GM23338 (cell line): Measurements from ENCODE around the gene SNAP91.

Source experiments
- CREB1 ChIP-seq: fragments of 250-450 bp; sonication (Bioruptor Pico); IDR thresholded peaks from 2 replicates; pipeline ENCODE4 v1.5.0; 2020; ENCODE audit warnings: low read depth, mild to moderate bottlenecking, moderate library complexity
- EZH2 ChIP-seq: fragments of 200-600 bp; sonication (generic); IDR thresholded peaks from one replicate; pipeline ENCODE4 v1.8.0; 2017; ENCODE audit warnings: antibody characterized with exemption, mild to moderate bottlenecking, low read depth; ENCODE audit not compliant: unreplicated experiment
- EZH2phosphoT487 ChIP-seq: fragments of 200-600 bp; sonication (generic); IDR thresholded peaks from one replicate; pipeline ENCODE4 v1.8.1; 2018; ENCODE audit warnings: antibody characterized with exemption; ENCODE audit not compliant: unreplicated experiment
- JUNB ChIP-seq: IDR thresholded peaks from one replicate; pipeline ENCODE4 v1.6.1; 2016; ENCODE audit warnings: antibody characterized with exemption; ENCODE audit not compliant: unreplicated experiment
- POLR2AphosphoS5 ChIP-seq: IDR thresholded peaks from 2 replicates; pipeline ENCODE4 v1.6.1; 2016; ENCODE audit warnings: antibody characterized with exemption, low read depth
- STAT1 ChIP-seq: IDR thresholded peaks from one replicate; pipeline ENCODE4 v1.6.1; 2016; ENCODE audit warnings: antibody characterized with exemption; ENCODE audit not compliant: unreplicated experiment
- ZNF331 ChIP-seq: fragments of 250-450 bp; sonication (Bioruptor Pico); IDR thresholded peaks from 2 replicates; pipeline ENCODE4 v1.5.0; 2020; ENCODE audit warnings: low read depth, mild to moderate bottlenecking, moderate library complexity
- TF ChIP-seq, protein P1 (sequence below): IDR thresholded peaks from one replicate; pipeline ENCODE4 v1.6.1; 2018; ENCODE audit warnings: antibody characterized with exemption; ENCODE audit not compliant: unreplicated experiment
- TF ChIP-seq, protein P2 (sequence below), 2 experiments: fragments of 200-600 bp in 1 of 2; sonication (generic) in 1 of 2; conservative IDR thresholded peaks; 2 replicates each; pipeline versions ENCODE4 v1.5.1 to v1.6.1; 2016 to 2017; ENCODE audit warnings: antibody characterized with exemption in 2 of 2, low read depth in 2 of 2, mild to moderate bottlenecking in 2 of 2, moderate library complexity in 1 of 2
- TF ChIP-seq, protein P3 (sequence below): fragments of 250-450 bp; sonication (Bioruptor Pico); IDR thresholded peaks from 2 replicates; pipeline ENCODE4 v1.5.0; 2020; ENCODE audit warnings: mild to moderate bottlenecking, moderate library complexity

DNA sequence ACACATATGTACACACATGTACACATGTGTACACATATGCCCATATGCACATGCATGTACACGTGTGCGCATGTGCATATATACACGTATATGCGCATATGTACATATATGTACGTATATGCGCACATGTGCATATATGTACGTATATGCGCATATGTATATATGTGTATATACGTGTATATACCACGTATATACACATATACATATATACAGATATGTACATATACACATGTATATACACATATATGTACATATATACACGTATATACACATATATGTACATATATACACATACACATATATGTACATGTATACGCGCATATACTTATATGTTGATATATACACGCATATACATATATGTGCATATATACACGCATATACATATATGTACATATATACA, 8.9 kb upstream of the SNAP91 start:
- TF ChIP-seq, protein P1, sequence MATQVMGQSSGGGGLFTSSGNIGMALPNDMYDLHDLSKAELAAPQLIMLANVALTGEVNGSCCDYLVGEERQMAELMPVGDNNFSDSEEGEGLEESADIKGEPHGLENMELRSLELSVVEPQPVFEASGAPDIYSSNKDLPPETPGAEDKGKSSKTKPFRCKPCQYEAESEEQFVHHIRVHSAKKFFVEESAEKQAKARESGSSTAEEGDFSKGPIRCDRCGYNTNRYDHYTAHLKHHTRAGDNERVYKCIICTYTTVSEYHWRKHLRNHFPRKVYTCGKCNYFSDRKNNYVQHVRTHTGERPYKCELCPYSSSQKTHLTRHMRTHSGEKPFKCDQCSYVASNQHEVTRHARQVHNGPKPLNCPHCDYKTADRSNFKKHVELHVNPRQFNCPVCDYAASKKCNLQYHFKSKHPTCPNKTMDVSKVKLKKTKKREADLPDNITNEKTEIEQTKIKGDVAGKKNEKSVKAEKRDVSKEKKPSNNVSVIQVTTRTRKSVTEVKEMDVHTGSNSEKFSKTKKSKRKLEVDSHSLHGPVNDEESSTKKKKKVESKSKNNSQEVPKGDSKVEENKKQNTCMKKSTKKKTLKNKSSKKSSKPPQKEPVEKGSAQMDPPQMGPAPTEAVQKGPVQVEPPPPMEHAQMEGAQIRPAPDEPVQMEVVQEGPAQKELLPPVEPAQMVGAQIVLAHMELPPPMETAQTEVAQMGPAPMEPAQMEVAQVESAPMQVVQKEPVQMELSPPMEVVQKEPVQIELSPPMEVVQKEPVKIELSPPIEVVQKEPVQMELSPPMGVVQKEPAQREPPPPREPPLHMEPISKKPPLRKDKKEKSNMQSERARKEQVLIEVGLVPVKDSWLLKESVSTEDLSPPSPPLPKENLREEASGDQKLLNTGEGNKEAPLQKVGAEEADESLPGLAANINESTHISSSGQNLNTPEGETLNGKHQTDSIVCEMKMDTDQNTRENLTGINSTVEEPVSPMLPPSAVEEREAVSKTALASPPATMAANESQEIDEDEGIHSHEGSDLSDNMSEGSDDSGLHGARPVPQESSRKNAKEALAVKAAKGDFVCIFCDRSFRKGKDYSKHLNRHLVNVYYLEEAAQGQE, result no peak
- TF ChIP-seq, protein P2, sequence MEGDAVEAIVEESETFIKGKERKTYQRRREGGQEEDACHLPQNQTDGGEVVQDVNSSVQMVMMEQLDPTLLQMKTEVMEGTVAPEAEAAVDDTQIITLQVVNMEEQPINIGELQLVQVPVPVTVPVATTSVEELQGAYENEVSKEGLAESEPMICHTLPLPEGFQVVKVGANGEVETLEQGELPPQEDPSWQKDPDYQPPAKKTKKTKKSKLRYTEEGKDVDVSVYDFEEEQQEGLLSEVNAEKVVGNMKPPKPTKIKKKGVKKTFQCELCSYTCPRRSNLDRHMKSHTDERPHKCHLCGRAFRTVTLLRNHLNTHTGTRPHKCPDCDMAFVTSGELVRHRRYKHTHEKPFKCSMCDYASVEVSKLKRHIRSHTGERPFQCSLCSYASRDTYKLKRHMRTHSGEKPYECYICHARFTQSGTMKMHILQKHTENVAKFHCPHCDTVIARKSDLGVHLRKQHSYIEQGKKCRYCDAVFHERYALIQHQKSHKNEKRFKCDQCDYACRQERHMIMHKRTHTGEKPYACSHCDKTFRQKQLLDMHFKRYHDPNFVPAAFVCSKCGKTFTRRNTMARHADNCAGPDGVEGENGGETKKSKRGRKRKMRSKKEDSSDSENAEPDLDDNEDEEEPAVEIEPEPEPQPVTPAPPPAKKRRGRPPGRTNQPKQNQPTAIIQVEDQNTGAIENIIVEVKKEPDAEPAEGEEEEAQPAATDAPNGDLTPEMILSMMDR (conservative IDR thresholded peaks at IDR 0.05; ENCODE audit: low read depth in 2 of 2), result no peak
- TF ChIP-seq POLR2AphosphoS5 (no peak), EZH2 (no peak), EZH2phosphoT487 (no peak), JUNB (no peak), CREB1 (CRISPR knock-in tag) (no peak), ZNF331 (CRISPR knock-in tag) (no peak), STAT1 (no peak)
- TF ChIP-seq, protein P3, sequence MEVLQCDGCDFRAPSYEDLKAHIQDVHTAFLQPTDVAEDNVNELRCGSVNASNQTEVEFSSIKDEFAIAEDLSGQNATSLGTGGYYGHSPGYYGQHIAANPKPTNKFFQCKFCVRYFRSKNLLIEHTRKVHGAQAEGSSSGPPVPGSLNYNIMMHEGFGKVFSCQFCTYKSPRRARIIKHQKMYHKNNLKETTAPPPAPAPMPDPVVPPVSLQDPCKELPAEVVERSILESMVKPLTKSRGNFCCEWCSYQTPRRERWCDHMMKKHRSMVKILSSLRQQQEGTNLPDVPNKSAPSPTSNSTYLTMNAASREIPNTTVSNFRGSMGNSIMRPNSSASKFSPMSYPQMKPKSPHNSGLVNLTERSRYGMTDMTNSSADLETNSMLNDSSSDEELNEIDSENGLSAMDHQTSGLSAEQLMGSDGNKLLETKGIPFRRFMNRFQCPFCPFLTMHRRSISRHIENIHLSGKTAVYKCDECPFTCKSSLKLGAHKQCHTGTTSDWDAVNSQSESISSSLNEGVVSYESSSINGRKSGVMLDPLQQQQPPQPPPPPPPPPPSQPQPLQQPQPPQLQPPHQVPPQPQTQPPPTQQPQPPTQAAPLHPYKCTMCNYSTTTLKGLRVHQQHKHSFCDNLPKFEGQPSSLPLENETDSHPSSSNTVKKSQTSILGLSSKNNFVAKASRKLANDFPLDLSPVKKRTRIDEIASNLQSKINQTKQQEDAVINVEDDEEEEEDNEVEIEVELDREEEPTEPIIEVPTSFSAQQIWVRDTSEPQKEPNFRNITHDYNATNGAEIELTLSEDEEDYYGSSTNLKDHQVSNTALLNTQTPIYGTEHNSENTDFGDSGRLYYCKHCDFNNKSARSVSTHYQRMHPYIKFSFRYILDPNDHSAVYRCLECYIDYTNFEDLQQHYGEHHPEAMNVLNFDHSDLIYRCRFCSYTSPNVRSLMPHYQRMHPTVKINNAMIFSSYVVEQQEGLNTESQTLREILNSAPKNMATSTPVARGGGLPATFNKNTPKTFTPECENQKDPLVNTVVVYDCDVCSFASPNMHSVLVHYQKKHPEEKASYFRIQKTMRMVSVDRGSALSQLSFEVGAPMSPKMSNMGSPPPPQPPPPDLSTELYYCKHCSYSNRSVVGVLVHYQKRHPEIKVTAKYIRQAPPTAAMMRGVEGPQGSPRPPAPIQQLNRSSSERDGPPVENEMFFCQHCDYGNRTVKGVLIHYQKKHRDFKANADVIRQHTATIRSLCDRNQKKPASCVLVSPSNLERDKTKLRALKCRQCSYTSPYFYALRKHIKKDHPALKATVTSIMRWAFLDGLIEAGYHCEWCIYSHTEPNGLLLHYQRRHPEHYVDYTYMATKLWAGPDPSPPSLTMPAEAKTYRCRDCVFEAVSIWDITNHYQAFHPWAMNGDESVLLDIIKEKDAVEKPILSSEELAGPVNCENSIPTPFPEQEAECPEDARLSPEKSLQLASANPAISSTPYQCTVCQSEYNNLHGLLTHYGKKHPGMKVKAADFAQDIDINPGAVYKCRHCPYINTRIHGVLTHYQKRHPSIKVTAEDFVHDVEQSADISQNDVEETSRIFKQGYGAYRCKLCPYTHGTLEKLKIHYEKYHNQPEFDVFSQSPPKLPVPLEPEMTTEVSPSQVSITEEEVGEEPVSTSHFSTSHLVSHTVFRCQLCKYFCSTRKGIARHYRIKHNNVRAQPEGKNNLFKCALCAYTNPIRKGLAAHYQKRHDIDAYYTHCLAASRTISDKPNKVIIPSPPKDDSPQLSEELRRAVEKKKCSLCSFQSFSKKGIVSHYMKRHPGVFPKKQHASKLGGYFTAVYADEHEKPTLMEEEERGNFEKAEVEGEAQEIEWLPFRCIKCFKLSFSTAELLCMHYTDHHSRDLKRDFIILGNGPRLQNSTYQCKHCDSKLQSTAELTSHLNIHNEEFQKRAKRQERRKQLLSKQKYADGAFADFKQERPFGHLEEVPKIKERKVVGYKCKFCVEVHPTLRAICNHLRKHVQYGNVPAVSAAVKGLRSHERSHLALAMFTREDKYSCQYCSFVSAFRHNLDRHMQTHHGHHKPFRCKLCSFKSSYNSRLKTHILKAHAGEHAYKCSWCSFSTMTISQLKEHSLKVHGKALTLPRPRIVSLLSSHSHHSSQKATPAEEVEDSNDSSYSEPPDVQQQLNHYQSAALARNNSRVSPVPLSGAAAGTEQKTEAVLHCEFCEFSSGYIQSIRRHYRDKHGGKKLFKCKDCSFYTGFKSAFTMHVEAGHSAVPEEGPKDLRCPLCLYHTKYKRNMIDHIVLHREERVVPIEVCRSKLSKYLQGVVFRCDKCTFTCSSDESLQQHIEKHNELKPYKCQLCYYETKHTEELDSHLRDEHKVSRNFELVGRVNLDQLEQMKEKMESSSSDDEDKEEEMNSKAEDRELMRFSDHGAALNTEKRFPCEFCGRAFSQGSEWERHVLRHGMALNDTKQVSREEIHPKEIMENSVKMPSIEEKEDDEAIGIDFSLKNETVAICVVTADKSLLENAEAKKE (CRISPR knock-in tag), result no peak
